ENCODE data around the gene ATP8B2. TPM values are rescaled to one million over a fixed set of nuclear protein-coding genes. Genes with fewer than 3 reads are reported as not detected.
"Not testable (repeated sequence)": the region's sequence is repeated elsewhere in the genome, so short reads cannot be mapped to it uniquely, and the experiment has no call there.

ATP8B2 gene
- polyA plus RNA-seq, 1 donor: 20.8 TPM

DNA sequence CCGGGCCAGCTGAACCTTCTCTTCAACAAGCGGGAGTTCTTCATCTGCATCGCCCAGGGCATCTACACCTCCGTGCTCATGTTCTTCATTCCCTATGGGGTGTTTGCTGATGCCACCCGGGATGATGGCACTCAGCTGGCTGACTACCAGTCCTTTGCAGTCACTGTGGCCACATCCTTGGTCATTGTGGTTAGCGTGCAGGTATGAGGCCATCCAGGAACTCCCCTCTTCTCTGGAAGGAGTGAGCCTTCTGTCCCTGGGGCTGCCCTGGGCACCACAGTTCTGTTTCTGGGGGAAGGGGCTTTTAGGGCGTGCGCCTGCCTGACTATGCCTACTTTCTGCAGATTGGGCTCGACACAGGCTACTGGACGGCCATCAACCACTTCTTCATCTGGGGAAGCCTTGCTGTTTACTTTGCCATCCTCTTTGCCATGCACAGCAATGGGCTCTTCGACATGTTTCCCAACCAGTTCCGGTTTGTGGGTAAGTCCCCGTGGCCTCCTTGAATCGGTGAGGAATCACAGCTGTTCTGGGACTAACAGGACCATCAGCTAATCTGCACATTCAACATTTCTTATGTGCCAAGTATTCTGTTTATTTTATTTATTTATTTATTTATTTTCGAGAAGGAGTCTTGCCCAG is 21.1 kb downstream of the ATP8B2 start:
- no peak for DNase-seq (ENCODE audit: low read depth)

- DNase-seq (ENCODE audit: low read depth): no peak
Measured at GRCh38 chr1:154347961-154348360, 22.6 kb downstream of the ATP8B2 start.

DNA sequence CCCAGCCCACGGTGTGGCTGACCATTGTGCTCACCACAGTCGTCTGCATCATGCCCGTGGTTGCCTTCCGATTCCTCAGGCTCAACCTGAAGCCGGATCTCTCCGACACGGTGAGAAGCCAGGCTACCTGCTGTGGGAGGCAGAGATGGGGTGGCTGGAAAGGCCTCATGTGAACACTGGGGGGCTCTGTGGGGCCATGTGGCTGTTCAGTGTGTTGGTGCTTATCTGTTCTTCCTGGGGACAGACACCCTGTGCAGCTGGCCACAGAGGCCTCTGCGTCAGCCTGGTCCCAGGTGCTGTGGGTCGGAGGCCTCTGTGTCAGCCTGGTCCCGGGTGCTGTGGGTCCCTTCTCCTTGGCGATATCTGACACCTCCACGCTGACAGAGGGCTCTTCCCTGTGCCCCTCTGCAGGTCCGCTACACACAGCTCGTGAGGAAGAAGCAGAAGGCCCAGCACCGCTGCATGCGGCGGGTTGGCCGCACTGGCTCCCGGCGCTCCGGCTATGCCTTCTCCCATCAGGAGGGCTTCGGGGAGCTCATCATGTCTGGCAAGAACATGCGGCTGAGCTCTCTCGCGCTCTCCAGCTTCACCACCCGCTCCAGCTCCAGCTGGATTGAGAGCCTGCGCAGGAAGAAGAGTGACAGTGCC is 23.2 kb downstream of the ATP8B2 start:
- DNase-seq (ENCODE audit: low read depth): no peak

DNA sequence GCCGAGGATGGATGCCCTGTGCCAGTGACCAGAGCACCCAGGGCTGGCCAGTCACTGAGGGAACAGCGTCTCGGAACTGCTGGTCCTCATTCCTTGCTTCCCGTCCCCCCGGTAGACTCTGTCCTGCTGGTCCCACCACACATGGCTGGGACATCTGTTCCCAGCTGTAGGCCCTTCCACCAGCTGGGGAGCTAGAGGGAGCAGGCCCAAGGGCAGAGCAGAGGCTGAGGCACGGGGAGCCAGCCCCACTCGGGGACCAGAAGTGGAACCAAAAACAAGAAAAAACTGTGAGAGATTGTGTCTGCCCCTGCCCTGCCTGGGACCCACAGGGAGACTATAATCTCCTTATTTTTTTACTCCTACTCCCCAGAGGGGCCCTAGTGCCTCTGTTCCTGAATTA is 23.8 kb downstream of the ATP8B2 start:
- DNase-seq (ENCODE audit: low read depth): no peak

- no peak for DNase-seq (ENCODE audit: low read depth)
Measured at GRCh38 chr1:154350383-154350782, 25.1 kb downstream of the ATP8B2 start.

DNA sequence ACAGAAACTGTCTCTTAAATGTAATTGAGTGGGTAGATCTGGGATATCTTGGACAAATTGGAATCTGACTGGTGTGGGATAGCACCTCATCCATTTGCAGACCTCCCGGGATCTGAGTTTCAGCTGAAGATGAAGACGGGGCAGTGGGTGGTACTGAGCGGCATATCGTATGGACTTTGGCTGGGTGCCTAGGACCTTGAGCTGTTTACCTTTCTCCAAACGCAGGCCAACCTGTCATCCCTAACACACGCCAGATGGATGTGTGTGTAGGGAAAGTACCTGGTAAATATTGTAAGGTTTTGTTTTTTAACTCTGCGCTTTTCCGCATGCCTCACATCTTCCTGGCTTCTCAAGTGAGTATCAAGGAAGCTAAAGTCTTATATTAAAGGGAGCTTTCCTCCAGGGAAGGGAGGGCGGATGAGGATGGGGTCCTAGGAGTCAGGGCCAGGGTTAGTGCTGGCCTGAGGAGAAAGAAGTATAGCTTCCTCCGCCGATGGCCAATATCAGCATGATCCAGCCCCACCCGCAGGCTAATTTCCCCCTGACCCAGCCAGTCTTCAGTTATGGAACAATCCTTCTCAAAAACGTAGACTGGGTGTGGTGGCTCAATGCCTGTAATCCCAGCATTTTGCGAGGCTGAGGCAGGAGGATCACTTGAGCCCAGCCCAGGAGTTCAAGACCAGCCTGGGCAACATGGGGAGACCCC is 26.2 kb downstream of the ATP8B2 start:
- DNase-seq (ENCODE audit: low read depth): no peak

DNA sequence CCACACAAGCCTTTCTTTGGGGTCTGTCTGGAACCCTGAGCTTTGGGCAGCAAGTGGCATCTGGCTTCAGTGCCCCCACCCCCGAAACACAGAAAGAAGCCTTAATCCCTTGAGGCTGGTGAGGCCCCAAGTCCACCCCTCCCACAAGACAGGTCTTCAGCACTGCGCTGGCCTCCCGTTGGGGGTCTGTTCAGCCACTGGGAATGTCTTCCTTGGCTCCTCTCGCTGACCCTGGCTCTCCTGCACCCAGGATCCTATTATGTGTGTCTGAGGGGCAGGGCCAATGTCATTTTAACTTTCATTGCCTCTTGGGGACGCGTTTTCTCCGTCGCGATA is 26.9 kb downstream of the ATP8B2 start:
- DNase-seq (ENCODE audit: low read depth): no peak

- no peak for DNase-seq (ENCODE audit: low read depth)
Measured at GRCh38 chr1:154352581-154353459, 27.5 kb downstream of the ATP8B2 start.

- DNase-seq (ENCODE audit: low read depth): no peak
Measured at GRCh38 chr1:154353460-154353904, 28.2 kb downstream of the ATP8B2 start.

DNA sequence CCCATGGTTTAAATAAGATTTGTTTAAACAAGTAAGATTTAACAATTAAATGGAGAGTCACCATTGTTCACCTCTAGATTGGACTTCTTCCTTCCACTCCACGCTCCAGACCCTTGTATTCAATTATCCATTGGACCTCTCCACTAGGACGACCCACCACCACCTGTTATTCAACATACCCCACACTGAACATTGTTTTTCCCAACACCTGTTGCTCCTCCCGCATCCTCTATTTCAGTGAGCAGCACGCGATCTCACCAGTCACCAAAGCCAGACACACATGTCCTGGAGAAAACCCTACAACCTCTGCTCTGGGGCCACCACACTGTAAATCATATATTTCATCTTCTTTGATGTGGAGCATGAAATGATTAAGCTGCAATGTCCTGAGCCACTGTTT is 28.6 kb downstream of the ATP8B2 start:
- no peak for DNase-seq (ENCODE audit: low read depth)

GRCh38 chr1:154358519-154358918 is 33.2 kb downstream of the ATP8B2 start:
- no peak for DNase-seq (ENCODE audit: low read depth)

GRCh38 chr1:154360288-154360687 is 35.0 kb downstream of the ATP8B2 start:
- DNase-seq (ENCODE audit: low read depth): no peak

DNA sequence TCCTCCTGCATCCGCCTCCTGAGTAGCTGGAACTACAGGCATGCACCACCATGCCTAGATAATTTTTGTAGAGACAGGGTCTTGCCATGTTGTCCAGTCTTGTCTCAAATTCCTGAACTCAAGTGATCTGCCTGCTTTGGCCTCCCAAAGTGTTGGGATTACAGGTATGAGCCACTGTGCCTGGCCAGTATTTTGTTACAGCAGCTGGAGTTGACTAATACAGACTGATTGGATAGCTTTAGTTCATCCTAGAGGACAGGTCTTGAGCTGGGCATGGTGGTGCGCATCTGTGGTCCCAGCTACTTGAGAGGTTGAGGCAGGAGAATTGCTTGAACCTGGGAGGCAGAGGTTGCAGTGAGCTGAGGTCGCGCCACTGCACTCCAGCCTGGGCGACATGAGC is 35.6 kb downstream of the ATP8B2 start:
- not testable (repeated sequence) for DNase-seq (ENCODE audit: low read depth)

GRCh38 chr1:154361357-154361756 is 36.0 kb downstream of the ATP8B2 start:
- no peak for DNase-seq (ENCODE audit: low read depth)

DNA sequence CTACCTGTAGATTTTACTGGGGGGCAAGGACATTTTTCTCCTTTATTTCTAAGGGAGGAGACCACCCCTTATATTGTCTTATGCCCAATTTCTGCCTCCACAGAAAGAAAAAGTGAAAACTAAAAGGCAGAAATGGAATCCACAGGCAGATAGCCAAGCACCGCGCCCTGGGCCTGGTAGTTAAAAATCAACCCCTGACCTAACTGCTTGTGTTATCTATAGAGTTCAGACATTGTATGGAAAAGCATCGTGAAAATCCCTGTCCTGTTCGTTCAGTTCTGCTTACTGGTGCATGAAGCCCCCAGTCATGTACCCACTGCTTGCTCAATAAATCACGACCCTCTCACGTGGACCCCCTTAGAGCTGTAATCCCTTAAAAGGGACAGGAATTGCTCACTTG is 46.1 kb downstream of the ATP8B2 start:
- no peak for DNase-seq (ENCODE audit: low read depth)

DNA sequence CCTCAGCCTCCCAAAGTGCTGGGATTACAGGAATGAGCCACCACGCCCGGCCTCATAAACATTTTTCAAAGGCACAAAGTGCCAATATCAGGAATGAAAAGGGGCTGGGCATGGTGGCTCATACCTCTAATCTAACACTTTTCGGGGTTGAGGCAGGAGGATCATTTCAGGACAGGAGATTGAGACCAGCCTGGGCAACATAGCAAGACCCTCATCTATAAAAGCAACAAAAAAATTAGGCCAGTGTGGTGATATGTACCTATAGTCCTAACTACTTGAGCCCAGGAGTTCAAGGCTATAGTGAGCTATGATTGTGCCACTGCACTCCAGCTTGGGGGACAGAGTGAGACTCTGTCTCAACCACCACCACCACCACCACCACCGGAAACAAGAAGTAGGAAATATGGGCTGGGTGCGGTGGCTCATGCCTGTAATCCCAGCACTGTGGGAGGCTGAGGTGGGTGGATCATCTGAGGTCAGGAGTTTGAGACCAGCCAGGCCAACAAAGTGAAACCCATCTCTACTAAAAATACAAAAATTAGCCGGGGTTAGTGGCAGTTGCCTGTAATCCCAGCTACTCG is 48.5 kb downstream of the ATP8B2 start:
- not testable (repeated sequence) for DNase-seq (ENCODE audit: low read depth)

DNA sequence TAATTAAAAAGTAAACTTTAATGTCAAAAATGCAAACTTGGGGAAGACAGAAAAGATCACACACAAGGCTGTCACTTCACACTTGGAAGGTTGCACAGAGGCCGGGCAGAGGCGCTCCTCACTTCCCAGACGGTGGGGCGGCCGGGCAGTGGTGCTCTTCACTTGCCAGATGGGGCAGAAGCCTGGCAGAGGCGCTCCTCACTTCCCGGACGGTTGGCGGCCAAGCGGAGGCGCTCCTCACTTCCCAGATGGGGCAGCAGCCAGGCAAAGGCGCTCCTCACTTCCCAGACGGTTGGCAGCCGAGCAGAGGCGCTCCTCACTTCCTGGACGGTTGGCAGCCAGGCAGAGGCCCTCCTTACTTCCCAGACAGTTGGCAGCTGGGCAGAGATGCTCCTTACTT is 54.0 kb downstream of the ATP8B2 start:
- no peak for DNase-seq (ENCODE audit: low read depth)

DNA sequence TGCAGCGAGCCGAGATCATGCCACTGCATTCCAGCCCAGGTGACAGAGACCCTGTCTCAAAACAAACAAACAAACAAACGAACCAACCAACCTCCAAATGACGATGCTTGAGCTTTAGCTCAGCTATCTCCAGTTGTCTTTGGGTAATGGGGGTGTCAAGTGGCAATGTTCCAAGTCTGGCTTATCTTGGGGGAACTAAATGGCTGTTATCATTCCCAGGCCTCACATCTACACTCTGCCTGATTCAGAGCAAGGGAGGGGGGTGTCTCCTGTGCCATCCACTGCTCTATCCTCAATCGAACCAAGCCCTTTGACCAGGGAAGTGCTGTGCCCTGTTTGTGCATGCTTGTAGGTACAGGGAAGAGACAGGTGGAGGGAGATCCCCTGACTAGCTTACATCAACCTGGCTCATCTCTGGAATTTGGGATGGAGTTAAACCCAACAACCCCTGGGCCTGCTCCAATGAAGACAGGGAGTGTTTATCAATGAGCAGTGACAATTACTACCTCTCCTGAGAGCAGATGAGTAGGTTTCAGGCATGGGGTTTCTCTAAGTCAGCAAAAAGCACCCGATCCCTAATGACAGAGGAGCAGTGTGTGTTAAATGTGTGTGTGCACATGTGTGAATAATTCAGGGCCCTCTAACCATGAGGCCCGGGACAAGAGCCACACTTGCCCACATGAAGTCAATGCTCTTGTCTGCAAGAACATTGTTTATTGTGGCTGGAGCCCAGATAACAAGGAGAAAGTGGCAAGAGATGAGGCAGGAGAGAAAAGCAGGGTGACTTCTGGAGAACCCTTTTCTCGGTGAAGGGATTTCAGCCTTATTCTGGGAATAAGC is 59.5 kb downstream of the ATP8B2 start:
- DNase-seq (ENCODE audit: low read depth): no peak

GRCh38 chr1:154386643-154387352 is 61.5 kb downstream of the ATP8B2 start:
- no peak for DNase-seq (ENCODE audit: low read depth)

DNA sequence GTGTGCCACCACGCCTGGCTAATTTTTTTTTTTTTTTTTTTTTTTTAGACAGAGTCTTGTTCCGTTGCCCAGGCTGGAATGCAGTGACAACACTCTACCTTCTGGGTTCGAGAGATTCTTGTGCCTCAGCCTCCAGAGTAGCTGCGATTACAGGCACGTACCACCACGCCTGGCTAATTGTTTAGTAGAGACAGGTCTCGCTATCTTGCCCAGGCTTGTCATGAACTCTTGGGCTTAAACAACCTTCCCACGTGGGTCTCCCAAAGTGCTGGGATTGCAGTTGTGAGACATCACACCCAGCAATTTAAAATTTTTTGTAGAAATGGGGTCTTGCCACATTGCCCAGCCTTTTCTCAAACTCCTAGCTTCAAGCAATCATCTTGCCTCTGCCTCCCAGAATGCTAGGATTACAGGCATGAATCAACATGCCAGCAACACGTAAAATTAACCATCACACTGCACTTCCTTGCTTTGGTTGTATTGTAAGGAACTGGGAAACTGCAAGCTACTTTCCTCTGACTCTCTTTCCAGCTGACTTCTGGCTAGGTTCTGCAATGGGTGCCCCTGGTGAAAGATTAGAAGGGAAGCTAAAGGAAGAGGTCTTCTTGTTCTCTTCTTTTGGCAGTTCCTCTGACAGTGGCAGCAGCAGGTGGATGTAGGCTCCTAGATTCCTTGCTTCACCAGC is 65.9 kb downstream of the ATP8B2 start:
- DNase-seq (ENCODE audit: low read depth): no peak

Data from forelimb muscle (tissue), 1 donor.